NCI-H2081 (cell line): Measurements from ENCODE around the gene F7.

Source experiments
- DNase-seq, 2 experiments: peaks; one replicate each; lab custom pipeline; 2025; lab: John Stamatoyannopoulos, UW

The F7 gene

GRCh38 chr13:113086991-113087922 is 18.3 kb upstream of the F7 start:
- DNase-seq = no peak

GRCh38 chr13:113087923-113088690 is 17.5 kb upstream of the F7 start:
- no peak for DNase-seq

GRCh38 chr13:113088691-113089020 is 16.9 kb upstream of the F7 start:
- no peak for DNase-seq

- DNase-seq = no peak
Measured at GRCh38 chr13:113089693-113090414, 15.7 kb upstream of the F7 start.

- DNase-seq = no peak
Measured at GRCh38 chr13:113090415-113090770, 15.2 kb upstream of the F7 start.

- no peak for DNase-seq
Measured at GRCh38 chr13:113090806-113091205, 14.8 kb upstream of the F7 start.

GRCh38 chr13:113091211-113091771 is 14.3 kb upstream of the F7 start:
- DNase-seq = no peak

GRCh38 chr13:113091891-113092775 is 13.5 kb upstream of the F7 start:
- DNase-seq = no peak

GRCh38 chr13:113092776-113093579 is 12.6 kb upstream of the F7 start:
- DNase-seq = no peak

GRCh38 chr13:113093580-113094409 is 11.8 kb upstream of the F7 start:
- DNase-seq = no peak

GRCh38 chr13:113094410-113094800 is 11.2 kb upstream of the F7 start:
- no peak for DNase-seq

- DNase-seq = no peak
Measured at GRCh38 chr13:113095146-113096051, 10.2 kb upstream of the F7 start.

GRCh38 chr13:113096052-113096744 is 9.4 kb upstream of the F7 start:
- no peak for DNase-seq

- DNase-seq = no peak
Measured at GRCh38 chr13:113096745-113097305, 8.8 kb upstream of the F7 start.

- no peak for DNase-seq
Measured at GRCh38 chr13:113097651-113098050, 7.9 kb upstream of the F7 start.

- no peak for DNase-seq
Measured at GRCh38 chr13:113098162-113098732, 7.3 kb upstream of the F7 start.

- DNase-seq = no peak
Measured at GRCh38 chr13:113099142-113099541, 6.4 kb upstream of the F7 start.
